Neuron (in vitro differentiated cells): ENCODE data around the gene PDE1C.
"Not testable (repeated sequence)": the region's sequence is repeated elsewhere in the genome, so short reads cannot be mapped to it uniquely, and the experiment has no call there.

Experiments
- H2AFZ ChIP-seq: one replicate; pipeline ENCODE4 v1.6.1; 2013; ENCODE audit warnings: low read depth, mild to moderate bottlenecking, inconsistent platforms, low read length, moderate library complexity
- H3K27me3 ChIP-seq: one replicate; pipeline ENCODE4 v1.6.1; 2013; ENCODE audit warnings: low read length; ENCODE audit not compliant: insufficient read depth
- H3K36me3 ChIP-seq: one replicate; pipeline ENCODE4 v1.6.1; 2013; ENCODE audit warnings: low read length; ENCODE audit not compliant: insufficient read depth
- H3K4me1 ChIP-seq: one replicate; pipeline ENCODE4 v1.6.1; 2013; ENCODE audit warnings: low read length; ENCODE audit not compliant: insufficient read depth
- H3K4me3 ChIP-seq: 2 replicates; pipeline ENCODE4 v1.5.1; 2013; ENCODE audit warnings: mild to moderate bottlenecking, low read length, moderate library complexity
- H3K9me3 ChIP-seq: one replicate; pipeline ENCODE4 v1.6.1; 2013; ENCODE audit warnings: low read length

PDE1C gene

DNA sequence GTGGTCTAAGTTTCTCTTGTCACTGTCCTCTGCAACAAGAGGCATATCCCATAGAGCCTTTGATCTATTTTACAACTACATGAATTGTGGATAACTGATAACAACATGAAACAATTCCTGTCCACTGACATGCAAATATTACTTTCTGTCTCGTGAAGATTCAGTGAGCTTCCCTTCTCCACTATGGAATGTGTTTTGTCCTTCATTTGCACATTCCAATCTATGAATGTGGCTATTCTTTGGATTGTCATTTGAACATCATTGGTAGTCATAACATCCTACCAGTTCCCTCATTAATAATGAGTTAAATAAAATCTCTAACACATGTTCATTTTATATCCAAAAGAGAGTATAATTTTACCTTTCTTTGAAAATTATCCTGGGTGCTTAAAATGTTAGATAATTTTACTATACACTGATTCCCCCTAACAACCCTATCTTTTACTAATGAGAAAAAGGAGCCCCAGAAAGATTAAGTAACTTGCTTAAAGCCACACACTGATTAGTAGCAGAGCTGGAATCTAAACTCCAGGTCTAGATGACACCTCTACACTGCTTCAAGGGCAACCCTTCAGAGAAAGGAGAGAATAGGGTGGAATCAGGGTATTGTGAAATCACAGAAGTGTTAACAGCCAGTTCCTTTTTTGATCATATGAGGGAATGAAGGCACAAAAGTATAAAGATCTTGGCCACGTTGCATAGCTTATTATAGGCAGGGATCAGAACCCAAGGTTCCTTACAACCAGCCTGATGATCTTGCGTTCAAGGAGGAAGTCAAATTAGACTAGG, 39.1 kb downstream of the PDE1C start:
- H3K4me1 ChIP-seq: peaks cover 4% of the 10 kb centered on the region

DNA sequence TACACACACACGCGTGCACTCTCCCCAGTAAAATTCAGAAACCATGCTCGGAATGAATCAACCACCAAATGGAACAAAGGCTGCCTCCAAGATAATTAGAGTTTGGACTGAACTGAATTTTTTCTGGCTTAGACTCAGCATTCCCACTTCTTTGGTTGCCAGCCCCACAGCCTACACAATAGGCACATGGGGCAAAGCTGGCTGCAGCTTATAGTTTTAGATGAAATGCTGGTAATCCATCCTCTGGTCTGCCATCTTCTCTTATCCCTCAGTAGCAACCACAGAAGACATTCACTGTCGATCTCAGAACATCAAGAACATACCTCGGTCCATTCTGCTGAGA, 44.2 kb downstream of the PDE1C start:
- H2AFZ ChIP-seq: no peak overlapping the region
- no peaks in the 10 kb centered on the region for H3K36me3 ChIP-seq
- no peaks in the 10 kb centered on the region for H3K27me3 ChIP-seq
- H3K4me1 ChIP-seq: peaks cover 4% of the 10 kb centered on the region
- no peak overlapping the region for H3K4me3 ChIP-seq
- no peaks in the 10 kb centered on the region for H3K9me3 ChIP-seq

More for the DNA sequence above, 39.1 kb downstream of the PDE1C start:
- Histone ChIP-seq H3K4me3 (no peak overlapping the region), H3K36me3 (no peaks in the 10 kb centered on the region), H3K9me3 (no peaks in the 10 kb centered on the region), H2AFZ (no peak overlapping the region), H3K27me3 (no peaks in the 10 kb centered on the region)

DNA sequence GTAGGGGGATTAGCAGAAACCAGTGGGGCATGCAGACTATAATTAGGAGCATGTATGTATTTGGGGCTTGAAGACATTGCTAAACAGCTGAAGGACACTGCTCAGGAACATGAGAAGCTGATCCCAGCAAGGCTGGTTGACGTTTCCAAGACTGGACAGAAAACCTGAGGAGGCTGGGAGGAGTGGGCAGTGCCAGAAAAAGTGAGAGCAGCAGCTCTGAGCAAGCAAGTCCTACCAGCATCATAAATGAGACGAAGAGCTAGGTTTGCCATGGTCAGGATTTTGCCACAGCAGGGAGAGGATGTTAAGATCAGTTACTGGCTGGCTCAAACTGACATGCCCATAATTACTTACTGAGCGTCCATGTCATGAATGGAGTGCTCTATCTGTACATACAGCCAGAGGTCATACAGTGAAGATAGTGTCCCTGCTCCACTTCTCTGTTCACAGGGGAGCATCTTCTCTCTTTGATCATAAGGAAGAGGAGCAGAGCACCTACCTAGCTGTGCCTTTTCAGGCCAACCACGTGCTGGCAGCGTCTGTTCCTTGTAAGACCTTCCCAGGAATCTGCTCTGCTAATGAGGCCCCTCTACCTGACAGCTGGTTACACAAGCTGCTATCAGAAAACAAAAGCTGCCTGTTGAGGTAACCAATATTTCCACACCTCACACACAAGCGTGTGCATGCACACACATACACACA, 44.7 kb downstream of the PDE1C start:
- H3K27me3 ChIP-seq: no peaks in the 10 kb centered on the region
- no peak overlapping the region for H2AFZ ChIP-seq
- H3K4me3 ChIP-seq: no peak overlapping the region
- H3K36me3 ChIP-seq: no peaks in the 10 kb centered on the region
- no peaks in the 10 kb centered on the region for H3K9me3 ChIP-seq
- no peaks in the 10 kb centered on the region for H3K4me1 ChIP-seq

DNA sequence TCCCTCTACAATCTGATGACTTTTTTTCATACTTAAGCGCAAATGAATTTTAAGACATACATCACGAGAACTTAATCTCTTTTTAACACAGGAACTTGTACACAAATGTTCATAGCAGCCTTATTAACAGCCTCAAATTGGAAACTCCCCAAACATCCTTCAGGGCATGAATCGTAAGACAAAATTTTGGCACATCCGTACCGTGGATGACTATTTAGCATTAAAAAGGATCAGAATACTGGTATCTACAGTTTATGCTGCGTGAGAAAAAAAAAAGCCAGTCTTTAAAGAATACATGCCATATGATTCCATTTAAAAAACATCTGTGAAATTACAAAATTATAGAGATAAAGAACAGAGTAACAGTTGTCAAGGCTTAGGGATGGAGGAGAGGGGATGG, 46.8 kb downstream of the PDE1C start:
- Histone ChIP-seq H3K9me3 (no peaks in the 10 kb centered on the region), H3K36me3 (no peaks in the 10 kb centered on the region), H3K27me3 (no peaks in the 10 kb centered on the region), H2AFZ (no peak overlapping the region), H3K4me1 (no peaks in the 10 kb centered on the region), H3K4me3 (no peak overlapping the region)

DNA sequence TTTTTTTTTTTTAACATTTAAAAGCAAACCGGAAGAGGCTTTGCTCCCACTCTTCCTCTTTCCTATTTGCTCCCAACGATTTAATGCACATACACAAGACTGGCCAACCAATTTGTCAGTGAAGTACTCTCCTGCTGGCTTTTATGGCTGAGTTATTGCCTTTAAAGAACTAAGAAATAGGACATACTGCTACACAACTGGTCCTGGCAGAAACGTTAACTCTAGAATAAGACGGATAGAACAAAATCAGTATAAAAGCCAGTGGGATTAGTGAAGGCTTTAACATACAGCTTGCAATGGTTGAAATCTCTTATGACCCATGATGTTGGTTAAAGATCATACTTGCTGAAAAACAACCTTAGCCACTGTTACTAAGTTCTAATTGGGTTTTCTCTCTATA, 47.2 kb downstream of the PDE1C start:
- H2AFZ ChIP-seq: no peak overlapping the region
- H3K4me1 ChIP-seq: no peaks in the 10 kb centered on the region
- no peak overlapping the region for H3K4me3 ChIP-seq
- no peaks in the 10 kb centered on the region for H3K9me3 ChIP-seq
- H3K36me3 ChIP-seq: no peaks in the 10 kb centered on the region
- no peaks in the 10 kb centered on the region for H3K27me3 ChIP-seq

DNA sequence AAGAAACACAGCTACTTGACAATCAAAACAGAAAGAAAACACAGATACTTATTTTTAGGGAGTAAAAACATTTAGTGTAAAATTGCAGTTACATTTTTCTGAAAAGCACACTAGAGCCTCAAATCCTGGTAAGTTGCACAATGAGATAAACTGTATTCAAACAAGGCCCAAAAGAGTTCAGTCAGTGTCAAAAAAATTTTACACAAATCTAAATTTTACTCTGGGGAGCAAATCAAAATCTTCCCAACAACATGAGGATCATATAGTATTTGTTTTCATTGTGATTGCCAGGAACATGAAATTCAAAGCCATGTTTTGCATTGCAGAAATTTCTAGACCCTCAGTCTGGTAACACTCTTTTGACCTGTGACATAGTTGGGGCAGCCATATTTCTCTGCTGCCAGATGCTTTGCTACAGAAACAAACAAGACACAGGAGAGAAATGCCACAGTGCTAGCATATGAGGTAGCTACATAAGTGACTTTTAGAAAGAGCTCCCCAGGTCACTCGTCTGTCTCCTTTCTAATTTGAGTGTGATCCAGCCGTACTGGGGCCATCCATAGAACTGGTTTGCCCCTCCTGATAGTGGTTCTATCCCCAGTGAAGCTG, 49.6 kb downstream of the PDE1C start:
- no peaks in the 10 kb centered on the region for H3K27me3 ChIP-seq
- no peaks in the 10 kb centered on the region for H3K4me1 ChIP-seq

DNA sequence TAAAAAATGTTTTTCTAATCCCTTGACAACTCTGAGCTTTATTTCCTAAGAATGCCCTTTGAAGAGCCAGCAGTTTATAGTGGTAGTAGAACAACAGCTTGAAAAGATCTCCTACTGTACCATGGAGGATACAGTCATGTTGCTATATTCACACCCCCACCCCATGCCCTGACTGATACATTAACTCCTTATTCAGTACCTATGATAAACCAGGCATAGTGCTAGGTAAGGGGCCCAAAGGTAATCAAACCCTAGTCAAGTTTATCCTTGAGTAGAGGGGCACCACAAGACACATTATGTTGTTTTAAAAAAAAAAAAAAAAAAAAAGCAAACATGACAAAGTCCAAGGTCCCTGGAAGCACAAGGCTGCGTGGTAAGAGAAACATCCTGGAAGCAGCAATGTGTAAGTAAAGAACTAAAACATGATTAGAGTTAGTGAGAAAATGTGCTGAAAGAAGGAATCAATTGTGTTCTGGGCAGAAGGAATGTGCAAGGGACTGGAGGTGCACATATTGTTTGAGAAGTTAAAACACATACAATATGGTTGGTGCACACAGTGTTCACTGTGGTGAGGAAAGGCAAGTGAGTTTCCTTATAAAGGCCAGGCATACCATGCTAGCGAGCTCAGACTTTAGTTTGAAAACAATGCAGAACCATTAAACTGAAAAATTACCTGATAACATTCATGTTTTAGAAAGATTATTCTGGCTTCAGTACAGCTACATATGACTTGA, 51.2 kb downstream of the PDE1C start:
- no peaks in the 10 kb centered on the region for H3K36me3 ChIP-seq
- H3K27me3 ChIP-seq: no peaks in the 10 kb centered on the region
- no peaks in the 10 kb centered on the region for H3K9me3 ChIP-seq
- H3K4me1 ChIP-seq: no peaks in the 10 kb centered on the region
- H3K4me3 ChIP-seq: no peak overlapping the region
- H2AFZ ChIP-seq: no peak overlapping the region

More for the DNA sequence above, 49.6 kb downstream of the PDE1C start:
- Histone ChIP-seq H3K9me3 (no peaks in the 10 kb centered on the region), H2AFZ (no peak overlapping the region), H3K36me3 (no peaks in the 10 kb centered on the region), H3K4me3 (no peak overlapping the region)

DNA sequence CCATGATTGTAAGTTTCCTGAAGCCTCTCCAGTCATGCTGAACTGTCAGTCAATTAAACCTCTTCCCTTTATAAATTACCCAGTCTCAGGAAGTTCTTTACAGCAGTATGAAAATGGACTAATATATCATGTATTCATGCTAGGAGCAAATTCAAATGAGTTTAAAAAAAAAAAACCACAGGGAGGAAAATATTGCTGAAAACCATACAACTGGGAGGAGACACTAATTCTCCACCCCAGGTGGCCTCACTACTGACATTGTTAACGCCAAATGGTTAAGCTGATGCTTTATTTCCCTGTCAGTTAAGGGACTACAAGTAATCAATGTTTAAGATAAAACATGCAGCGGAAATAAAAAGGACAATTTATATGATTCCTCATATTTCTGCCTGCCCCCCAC, 55.1 kb downstream of the PDE1C start:
- H2AFZ ChIP-seq: no peak overlapping the region
- H3K36me3 ChIP-seq: no peaks in the 10 kb centered on the region
- H3K27me3 ChIP-seq: no peaks in the 10 kb centered on the region
- H3K9me3 ChIP-seq: no peaks in the 10 kb centered on the region
- H3K4me3 ChIP-seq: no peak overlapping the region
- no peaks in the 10 kb centered on the region for H3K4me1 ChIP-seq

DNA sequence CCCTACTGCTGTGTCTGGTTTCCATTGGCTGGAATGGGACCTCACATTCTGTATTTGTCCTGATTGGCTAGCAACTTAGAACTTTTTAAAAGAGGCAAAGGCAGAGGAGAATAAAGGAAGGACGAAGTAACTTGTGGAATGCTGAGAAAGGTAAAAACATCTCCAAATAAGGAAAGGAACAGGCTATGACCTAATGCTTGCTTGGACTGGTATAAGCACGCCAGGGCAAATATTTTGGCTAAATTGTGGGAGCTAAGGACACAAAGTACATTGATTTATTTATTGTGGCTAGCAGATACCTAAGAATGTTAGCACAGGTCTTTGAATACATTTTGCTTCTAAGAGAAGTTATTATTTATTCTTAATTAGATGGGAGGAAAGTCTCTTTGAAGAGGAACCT, 56.7 kb downstream of the PDE1C start:
- not testable (repeated sequence) for H3K4me1 ChIP-seq, H2AFZ ChIP-seq, H3K4me3 ChIP-seq, H3K9me3 ChIP-seq, H3K27me3 ChIP-seq, H3K36me3 ChIP-seq

DNA sequence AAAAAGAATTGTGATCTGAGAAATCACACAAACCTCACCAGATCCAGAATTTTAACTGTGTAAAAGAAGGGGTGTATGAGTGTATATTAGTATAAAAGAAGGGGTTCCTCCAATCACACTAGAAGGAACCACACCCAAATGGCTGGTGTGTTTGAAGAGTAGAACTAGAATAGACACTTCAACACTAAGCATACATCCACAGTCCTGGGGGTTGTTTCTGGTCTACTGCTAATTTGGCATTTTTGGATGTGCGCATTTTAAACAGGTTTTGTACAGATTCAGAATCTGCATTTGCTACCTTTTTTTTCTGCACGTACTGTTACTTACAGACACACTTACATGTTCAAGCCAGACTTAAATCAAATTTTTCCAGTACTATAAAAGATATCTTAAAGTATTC, 64.6 kb downstream of the PDE1C start:
- Histone ChIP-seq H3K4me3 (no peak overlapping the region), H3K36me3 (no peaks in the 10 kb centered on the region), H3K9me3 (no peaks in the 10 kb centered on the region), H3K4me1 (no peaks in the 10 kb centered on the region), H2AFZ (no peak overlapping the region), H3K27me3 (no peaks in the 10 kb centered on the region)

DNA sequence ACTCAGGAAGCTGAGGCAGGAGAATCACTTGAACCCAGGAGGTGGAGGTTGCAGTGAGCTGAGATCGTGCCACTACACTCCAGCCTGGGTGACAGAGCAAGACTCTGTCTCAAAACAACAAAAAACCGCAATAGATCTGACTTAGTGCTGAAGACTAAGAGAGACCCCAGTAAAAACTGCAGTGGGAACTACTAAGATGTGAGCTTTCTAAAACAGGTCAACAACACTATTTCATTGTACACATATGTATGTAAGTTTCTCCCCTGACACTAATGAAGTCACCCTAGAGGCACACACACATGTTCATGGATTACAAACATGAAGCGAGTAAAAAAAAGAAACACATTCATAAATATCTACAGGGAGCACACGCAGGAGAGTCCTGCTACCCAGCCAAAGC, 68.3 kb downstream of the PDE1C start:
- Histone ChIP-seq H2AFZ (no peak overlapping the region), H3K36me3 (no peaks in the 10 kb centered on the region), H3K4me1 (no peaks in the 10 kb centered on the region), H3K9me3 (no peaks in the 10 kb centered on the region), H3K4me3 (no peak overlapping the region), H3K27me3 (no peaks in the 10 kb centered on the region)

DNA sequence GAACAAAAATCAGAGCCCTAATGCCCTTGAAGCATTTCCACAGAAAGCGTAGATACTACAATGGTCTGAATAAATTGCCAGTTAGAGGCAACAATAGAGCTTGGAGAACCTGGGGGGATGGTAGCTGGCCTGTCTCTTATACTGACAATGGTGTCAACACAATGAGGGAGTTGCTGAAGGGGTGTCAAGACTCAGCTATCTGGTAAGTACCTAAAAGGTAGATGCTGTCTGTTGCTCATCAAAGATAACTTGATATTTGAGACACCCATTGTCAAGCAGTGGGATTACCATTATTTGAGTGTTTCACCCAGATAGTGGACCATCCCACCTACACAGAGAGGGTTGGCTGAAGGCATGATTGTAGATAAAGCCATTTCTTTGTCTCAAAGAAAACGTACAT, 72.8 kb downstream of the PDE1C start:
- Histone ChIP-seq H3K27me3 (no peaks in the 10 kb centered on the region), H3K4me1 (no peaks in the 10 kb centered on the region), H3K4me3 (no peak overlapping the region), H3K36me3 (no peaks in the 10 kb centered on the region), H3K9me3 (no peaks in the 10 kb centered on the region), H2AFZ (no peak overlapping the region)

DNA sequence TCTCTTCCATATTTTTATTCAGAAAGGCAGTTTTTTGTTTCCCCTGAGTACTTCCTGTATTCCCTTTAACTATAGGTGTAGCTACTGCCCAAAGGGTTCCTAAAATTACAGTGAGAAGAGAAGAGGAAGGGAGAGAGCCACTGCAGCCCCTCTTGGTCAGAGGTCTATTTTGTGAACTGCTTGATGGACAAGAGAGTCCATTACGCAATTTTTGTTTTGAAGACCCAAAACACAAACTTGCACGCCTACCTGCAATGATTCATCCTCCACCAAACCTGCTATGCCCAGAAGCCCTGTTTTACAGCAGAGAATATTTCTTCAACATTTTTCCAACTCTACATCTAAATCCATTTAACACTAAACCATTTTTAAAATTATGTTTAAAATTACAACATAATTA, 75.1 kb downstream of the PDE1C start:
- Histone ChIP-seq H2AFZ (no peak overlapping the region), H3K9me3 (no peaks in the 10 kb centered on the region), H3K36me3 (no peaks in the 10 kb centered on the region), H3K4me3 (no peak overlapping the region), H3K27me3 (no peaks in the 10 kb centered on the region), H3K4me1 (no peaks in the 10 kb centered on the region)
